ACC112 (cell line): Measurements from ENCODE around the gene NUDT8.
A peak's percentile ranks its signal among the peaks of the same experiment; 100 is the strongest.
"Not testable (repeated sequence)": the region's sequence is repeated elsewhere in the genome, so short reads cannot be mapped to it uniquely, and the experiment has no call there.

Experiments
- H2AFZ ChIP-seq: fragments of 200-600 bp; sonication (generic); one replicate; pipeline ENCODE4 v1.6.0; 2017; ENCODE audit warnings: antibody characterized with exemption, low read length; ENCODE audit not compliant: unreplicated experiment
- H3K27ac ChIP-seq: fragments of 200-600 bp; sonication (generic); 2 replicates; pipeline ENCODE4 v1.5.1; 2014; ENCODE audit warnings: low read depth, mild to moderate bottlenecking, antibody characterized with exemption, low read length, moderate library complexity
- H3K27me3 ChIP-seq: fragments of 200-600 bp; sonication (generic); 2 replicates; pipeline ENCODE4 v1.6.1; 2014; ENCODE audit warnings: mild to moderate bottlenecking, antibody characterized with exemption, low read length, moderate library complexity, mixed read lengths; ENCODE audit not compliant: insufficient read depth
- H3K36me3 ChIP-seq: fragments of 200-600 bp; sonication (generic); 2 replicates; pipeline ENCODE4 v1.6.1; 2016; ENCODE audit warnings: mild to moderate bottlenecking, antibody characterized with exemption, low read length, moderate library complexity, mixed read lengths; ENCODE audit not compliant: insufficient read depth
- H3K4me1 ChIP-seq: fragments of 200-600 bp; sonication (generic); one replicate; pipeline ENCODE4 v1.6.1; 2016; ENCODE audit warnings: low read length, mixed read lengths; ENCODE audit not compliant: insufficient read depth, unreplicated experiment, control insufficient read depth
- H3K4me3 ChIP-seq: fragments of 200-600 bp; sonication (generic); 2 replicates; pipeline ENCODE4 v1.5.1; 2014; ENCODE audit warnings: mild to moderate bottlenecking, low read depth, low read length
- H3K79me2 ChIP-seq: fragments of 200-600 bp; sonication (generic); one replicate; pipeline ENCODE4 v1.6.0; 2016; ENCODE audit warnings: low read length; ENCODE audit not compliant: control insufficient read depth, unreplicated experiment, insufficient read depth

Gene NUDT8

DNA sequence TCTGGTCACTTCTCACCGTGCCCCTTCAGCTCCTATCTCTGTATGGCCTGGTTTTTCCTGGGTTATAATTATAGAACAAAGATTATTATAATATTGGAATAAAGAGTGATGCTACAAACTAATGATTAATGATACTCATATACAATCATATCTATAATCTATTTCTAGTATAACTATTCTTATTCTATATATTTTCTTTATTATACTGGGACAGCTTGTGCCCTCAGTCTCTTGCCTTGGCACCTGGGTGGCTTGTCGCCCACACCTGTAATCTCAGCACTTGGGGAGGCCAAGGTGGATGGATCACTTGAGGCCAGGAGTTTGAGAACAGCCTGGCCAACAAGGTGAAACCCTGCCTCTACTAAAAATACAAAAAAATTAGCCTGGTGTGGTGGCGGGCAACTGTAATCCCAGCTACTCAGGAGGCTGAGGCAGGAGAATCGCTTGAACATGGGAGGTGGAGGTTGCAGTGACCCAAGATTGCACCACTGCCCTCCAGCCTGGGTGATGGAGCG is 30.0 kb upstream of the NUDT8 start:
- not testable (repeated sequence) for H2AFZ ChIP-seq, H3K79me2 ChIP-seq, H3K4me1 ChIP-seq, H3K27me3 ChIP-seq, H3K4me3 ChIP-seq, H3K27ac ChIP-seq, H3K36me3 ChIP-seq

GRCh38 chr11:67657300-67657699 is 27.6 kb upstream of the NUDT8 start:
- no peaks in the 10 kb centered on the region for H3K4me1 ChIP-seq
- H3K79me2 ChIP-seq = no peaks in the 10 kb centered on the region
- no peak overlapping the region for H3K4me3 ChIP-seq
- H2AFZ ChIP-seq = no peak overlapping the region
- H3K27ac ChIP-seq = no peak overlapping the region
- no peaks in the 10 kb centered on the region for H3K27me3 ChIP-seq
- H3K36me3 ChIP-seq = no peaks in the 10 kb centered on the region

GRCh38 chr11:67656278-67656922 is 26.7 kb upstream of the NUDT8 start:
- H3K79me2 ChIP-seq = no peaks in the 10 kb centered on the region
- H3K27ac ChIP-seq = no peak overlapping the region
- H3K4me1 ChIP-seq = no peaks in the 10 kb centered on the region

DNA sequence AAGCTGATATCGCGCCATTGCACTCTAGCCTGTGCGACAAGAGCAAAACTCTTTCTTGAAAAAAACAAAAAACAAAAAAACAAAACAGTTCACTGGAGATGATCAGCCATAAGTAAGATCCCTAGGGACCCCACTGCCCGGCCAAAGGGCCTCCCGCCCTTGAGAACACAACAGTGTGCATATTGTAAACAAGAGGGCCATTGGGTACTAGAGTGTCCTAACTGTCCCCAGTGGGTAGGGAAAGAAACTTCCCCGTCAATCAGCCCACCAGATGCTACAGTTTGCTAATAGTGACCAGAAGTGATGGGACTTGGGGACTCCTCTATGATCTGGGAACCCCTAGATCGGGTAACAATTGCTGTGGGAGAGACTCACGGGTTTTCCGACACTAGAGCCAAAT is 24.5 kb upstream of the NUDT8 start:
- H3K79me2 ChIP-seq = no peaks in the 10 kb centered on the region
- no peak overlapping the region for H3K4me3 ChIP-seq
- no peaks in the 10 kb centered on the region for H3K36me3 ChIP-seq
- no peaks in the 10 kb centered on the region for H3K27me3 ChIP-seq
- H2AFZ ChIP-seq = no peak overlapping the region
- no peaks in the 10 kb centered on the region for H3K4me1 ChIP-seq
- H3K27ac ChIP-seq = no peak overlapping the region

More at GRCh38 chr11:67656278-67656922, 26.7 kb upstream of the NUDT8 start:
- H3K36me3 ChIP-seq = no peaks in the 10 kb centered on the region
- no peaks in the 10 kb centered on the region for H3K27me3 ChIP-seq
- H2AFZ ChIP-seq = no peak overlapping the region
- no peak overlapping the region for H3K4me3 ChIP-seq

DNA sequence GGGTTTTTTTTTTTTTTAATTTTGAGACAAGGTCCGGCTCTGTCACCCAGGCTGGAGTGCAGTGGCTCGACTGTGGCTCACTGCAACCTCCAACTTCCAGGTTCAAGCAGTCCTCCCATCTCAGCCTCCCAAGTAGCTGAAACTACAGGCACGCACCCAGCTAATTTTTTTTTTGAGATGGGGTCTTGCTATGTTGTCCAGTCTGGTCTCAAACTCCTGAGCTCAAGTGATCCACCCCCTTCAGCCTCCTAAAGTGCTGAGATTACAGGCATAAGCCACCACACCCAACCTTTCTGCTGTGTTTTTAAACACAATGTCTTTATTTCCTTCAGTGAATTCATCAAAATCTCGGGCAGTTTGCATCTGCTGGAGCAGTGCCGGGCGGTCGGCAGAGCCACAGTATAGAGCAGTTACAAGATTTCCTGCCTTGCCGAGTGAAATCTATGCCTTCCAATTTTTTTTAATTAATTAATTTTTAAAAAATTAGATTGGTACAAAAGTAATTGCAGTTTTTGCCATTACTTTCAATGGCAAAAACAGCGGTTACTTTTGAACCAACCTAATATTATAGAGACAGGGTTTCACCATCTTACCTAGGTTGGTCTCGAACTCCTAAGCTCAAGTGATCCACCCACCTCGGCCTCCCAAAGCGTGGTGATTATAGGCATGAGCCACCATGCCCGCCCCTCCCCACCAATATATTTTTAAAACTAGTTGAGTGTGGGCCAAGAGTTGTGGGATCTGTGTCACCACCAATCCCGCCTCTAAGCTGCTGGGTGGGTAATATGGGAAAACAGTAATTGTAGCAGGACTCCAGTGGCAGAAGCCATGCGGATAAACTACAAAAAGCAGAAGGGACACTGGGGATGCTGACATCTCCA is 23.5 kb upstream of the NUDT8 start:
- Histone ChIP-seq H3K36me3 (no peaks in the 10 kb centered on the region), H3K27ac (no peak overlapping the region), H3K27me3 (no peaks in the 10 kb centered on the region), H3K4me3 (no peak overlapping the region), H3K79me2 (no peaks in the 10 kb centered on the region), H2AFZ (no peak overlapping the region), H3K4me1 (no peaks in the 10 kb centered on the region)

DNA sequence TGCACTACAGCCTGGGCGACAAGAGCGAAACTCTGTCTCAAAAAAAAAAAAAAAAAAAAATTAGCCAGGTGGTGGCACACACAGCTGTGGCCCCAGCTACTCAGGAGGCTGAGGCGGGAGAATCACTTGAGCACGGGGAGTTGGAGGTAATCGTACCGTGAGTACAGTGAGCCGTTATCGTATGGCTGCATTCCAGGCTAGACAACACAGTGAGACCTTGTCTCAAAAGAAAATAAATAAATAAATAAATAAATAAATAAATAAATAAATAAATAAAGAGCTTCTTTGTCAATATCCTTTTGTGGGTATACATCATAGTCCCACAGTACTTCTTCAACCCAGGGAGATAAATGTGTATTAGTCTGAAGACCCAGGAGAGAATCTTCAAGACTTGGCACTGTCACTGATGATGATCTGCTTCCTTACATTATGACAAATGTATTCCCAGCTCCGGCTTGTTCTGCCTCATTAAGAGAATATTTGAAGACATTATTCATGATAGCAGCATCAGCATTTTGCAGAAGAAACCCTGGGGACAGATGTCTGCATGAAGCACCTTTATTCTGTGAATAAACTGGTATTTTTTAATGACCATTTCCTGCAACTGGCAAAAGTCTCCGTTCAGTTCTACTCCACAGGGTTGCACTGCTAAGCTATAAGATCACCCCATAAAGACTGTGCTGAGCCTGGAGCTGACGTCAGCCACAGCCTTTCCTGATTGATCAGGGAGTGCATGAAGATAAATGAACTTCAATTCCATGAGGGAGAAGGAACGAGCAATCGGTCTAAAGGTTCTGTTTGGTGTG is 22.4 kb upstream of the NUDT8 start:
- Histone ChIP-seq H3K36me3 (no peaks in the 10 kb centered on the region), H3K4me3 (no peak overlapping the region), H3K4me1 (no peaks in the 10 kb centered on the region), H2AFZ (no peak overlapping the region), H3K27me3 (no peaks in the 10 kb centered on the region), H3K79me2 (no peaks in the 10 kb centered on the region), H3K27ac (no peak overlapping the region)

GRCh38 chr11:67649634-67650510 is 20.1 kb upstream of the NUDT8 start:
- H3K4me3 ChIP-seq = peak overlapping the region; percentile 75
- peak overlapping the region; percentile 56 for H2AFZ ChIP-seq
- H3K79me2 ChIP-seq = no peaks in the 10 kb centered on the region
- no peaks in the 10 kb centered on the region for H3K36me3 ChIP-seq
- H3K27ac ChIP-seq = no peak overlapping the region
- no peaks in the 10 kb centered on the region for H3K27me3 ChIP-seq
- no peaks in the 10 kb centered on the region for H3K4me1 ChIP-seq

DNA sequence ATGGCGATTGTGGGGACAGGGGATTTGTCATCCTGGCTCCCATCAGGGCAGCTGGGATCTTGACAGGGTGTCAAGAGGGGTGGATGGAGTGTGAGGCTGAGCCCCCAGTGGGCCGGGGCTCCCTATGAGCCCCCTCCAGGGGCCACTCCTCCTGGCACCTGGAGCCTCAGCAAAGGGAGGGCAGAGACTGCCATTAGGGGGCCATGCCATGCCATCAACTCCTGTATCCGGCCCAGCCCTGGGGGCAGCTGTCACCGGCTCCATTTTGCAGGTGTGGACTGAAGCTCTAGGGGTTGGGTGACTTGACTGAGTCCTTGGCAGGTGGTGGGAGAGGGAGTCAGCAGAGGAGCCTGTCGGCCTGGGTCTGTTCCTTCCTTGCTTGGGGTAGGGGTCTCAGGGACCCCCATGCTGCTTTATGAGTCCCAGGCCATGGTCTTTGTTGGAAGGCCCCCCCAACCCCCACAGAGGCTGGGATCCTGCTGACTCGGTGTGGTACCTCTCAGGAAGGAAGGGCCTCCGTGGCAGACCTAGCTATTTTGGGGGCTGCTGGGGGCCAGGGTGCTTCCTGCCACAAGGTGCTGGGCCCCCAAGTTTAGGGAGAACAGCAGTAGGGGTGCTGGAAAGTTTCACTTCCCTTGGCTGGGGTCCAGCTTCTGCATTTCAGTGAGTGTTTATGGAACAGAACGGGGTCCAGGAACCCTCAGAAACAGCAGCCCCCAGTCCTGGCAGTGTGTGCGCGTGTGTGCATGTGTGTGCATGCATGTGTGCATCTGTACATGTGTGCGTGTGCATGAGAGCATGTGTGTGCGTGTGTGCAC is 19.3 kb upstream of the NUDT8 start:
- H2AFZ ChIP-seq = no peak overlapping the region
- no peaks in the 10 kb centered on the region for H3K4me1 ChIP-seq
- H3K27ac ChIP-seq = no peak overlapping the region
- no peaks in the 10 kb centered on the region for H3K79me2 ChIP-seq
- H3K36me3 ChIP-seq = no peaks in the 10 kb centered on the region
- H3K4me3 ChIP-seq = no peak overlapping the region
- no peaks in the 10 kb centered on the region for H3K27me3 ChIP-seq

- no peaks in the 10 kb centered on the region for H3K4me1 ChIP-seq
- no peaks in the 10 kb centered on the region for H3K27me3 ChIP-seq
- no peak overlapping the region for H3K27ac ChIP-seq
- no peak overlapping the region for H2AFZ ChIP-seq
- H3K36me3 ChIP-seq = no peaks in the 10 kb centered on the region
- no peak overlapping the region for H3K4me3 ChIP-seq
- H3K79me2 ChIP-seq = no peaks in the 10 kb centered on the region
Measured at GRCh38 chr11:67648140-67648795, 18.5 kb upstream of the NUDT8 start.
